HFFc6 (cell line): ENCODE data around the gene IFNLR1. TPM values are rescaled to one million over a fixed set of nuclear protein-coding genes. Genes with fewer than 3 reads are reported as not detected.
A peak's percentile ranks its signal among the peaks of the same experiment; 100 is the strongest.

Experiments used
- DNase-seq: peaks from one replicate; pipeline ENCODE4 v3.0.0-alpha.2; 2018
- H3K27ac Mint-ChIP-seq: 2 replicates; pipeline ENCODE4 v1.8.0; 2020; ENCODE audit warnings: mild to moderate bottlenecking, mixed read lengths
- H3K27me3 Mint-ChIP-seq: 2 replicates; pipeline ENCODE4 v1.8.0; 2021; ENCODE audit warnings: mild to moderate bottlenecking, moderate library complexity, mixed read lengths; ENCODE audit not compliant: insufficient read depth
- H3K36me3 Mint-ChIP-seq: 2 replicates; pipeline ENCODE4 v1.8.0; 2021; ENCODE audit warnings: low read depth, mixed read lengths
- H3K4me1 Mint-ChIP-seq: 2 replicates; pipeline ENCODE4 v1.8.0; 2020; ENCODE audit warnings: low read depth, mixed read lengths
- H3K4me3 Mint-ChIP-seq: 2 replicates; pipeline ENCODE4 v1.8.0; 2020; ENCODE audit warnings: mild to moderate bottlenecking, moderate library complexity, mixed read lengths
- H3K9me3 Mint-ChIP-seq: 2 replicates; pipeline ENCODE4 v1.8.0; 2020; ENCODE audit warnings: mild to moderate bottlenecking, mixed read lengths
- total RNA-seq, 6 experiments: library from RNA; stranded (reverse); fragmentation: NEBNext Ultra II Directional; extraction: Animal tissue kit (Norgen Biotek cat#: 25700); gene quantifications; 2 replicates in 1 of 6; 3 replicates in 5 of 6; pipeline ENCODE4 v1.2.3, GENCODE V29; 2021
- TF ChIP-seq, protein P1 (sequence below): fragments of 200-600 bp; sonication (generic); IDR thresholded peaks from 2 replicates; pipeline ENCODE4 v1.5.0; 2021; ENCODE audit warnings: antibody characterized with exemption, mild to moderate bottlenecking

The IFNLR1 gene
- total RNA-seq, 6 experiments from 2014 or later: not detected

DNA sequence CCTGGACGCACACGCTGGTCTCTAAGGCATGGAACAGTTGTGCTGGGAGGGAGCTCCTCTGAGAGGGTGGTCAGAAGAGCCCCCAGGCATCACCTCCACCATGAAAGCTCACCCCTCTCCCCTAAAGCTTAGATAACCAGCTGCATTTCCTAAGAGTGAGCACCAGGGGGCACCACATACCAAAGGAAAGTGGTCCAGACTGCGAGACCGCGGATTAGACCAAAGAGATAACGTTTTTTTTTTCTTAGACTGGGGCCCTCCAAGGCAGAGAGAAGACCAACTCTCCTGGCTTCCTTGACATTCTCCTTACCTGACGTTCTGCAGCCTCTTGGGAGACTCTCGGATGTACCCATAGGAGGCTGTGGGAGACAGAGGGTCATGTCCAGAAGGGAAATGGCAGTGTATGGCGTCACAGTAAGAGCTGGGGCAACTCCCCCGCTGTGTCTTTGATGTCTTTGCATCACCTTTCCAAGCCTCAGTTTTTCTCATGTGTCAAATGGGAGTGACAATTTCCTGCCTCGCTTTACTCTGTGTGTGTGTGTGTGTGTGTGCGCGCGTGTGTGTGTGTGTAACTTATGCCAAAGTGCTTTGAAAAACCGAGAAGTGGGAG, 12.3 kb upstream of the IFNLR1 start:
- H3K9me3 Mint-ChIP-seq: no peaks in the 10 kb centered on the region
- H3K4me3 Mint-ChIP-seq: peak overlapping the region; percentile 34; the same call in 1 of the 2 replicates
- H3K36me3 Mint-ChIP-seq: no peaks in the 10 kb centered on the region
- H3K27me3 Mint-ChIP-seq: peaks cover 5% of the 10 kb centered on the region
- no peak overlapping the region for H3K27ac Mint-ChIP-seq
- DNase-seq: peak; percentile 41
- peaks cover 25% of the 10 kb centered on the region for H3K4me1 Mint-ChIP-seq
- TF ChIP-seq, protein P1, sequence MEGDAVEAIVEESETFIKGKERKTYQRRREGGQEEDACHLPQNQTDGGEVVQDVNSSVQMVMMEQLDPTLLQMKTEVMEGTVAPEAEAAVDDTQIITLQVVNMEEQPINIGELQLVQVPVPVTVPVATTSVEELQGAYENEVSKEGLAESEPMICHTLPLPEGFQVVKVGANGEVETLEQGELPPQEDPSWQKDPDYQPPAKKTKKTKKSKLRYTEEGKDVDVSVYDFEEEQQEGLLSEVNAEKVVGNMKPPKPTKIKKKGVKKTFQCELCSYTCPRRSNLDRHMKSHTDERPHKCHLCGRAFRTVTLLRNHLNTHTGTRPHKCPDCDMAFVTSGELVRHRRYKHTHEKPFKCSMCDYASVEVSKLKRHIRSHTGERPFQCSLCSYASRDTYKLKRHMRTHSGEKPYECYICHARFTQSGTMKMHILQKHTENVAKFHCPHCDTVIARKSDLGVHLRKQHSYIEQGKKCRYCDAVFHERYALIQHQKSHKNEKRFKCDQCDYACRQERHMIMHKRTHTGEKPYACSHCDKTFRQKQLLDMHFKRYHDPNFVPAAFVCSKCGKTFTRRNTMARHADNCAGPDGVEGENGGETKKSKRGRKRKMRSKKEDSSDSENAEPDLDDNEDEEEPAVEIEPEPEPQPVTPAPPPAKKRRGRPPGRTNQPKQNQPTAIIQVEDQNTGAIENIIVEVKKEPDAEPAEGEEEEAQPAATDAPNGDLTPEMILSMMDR: peak; percentile 95

DNA sequence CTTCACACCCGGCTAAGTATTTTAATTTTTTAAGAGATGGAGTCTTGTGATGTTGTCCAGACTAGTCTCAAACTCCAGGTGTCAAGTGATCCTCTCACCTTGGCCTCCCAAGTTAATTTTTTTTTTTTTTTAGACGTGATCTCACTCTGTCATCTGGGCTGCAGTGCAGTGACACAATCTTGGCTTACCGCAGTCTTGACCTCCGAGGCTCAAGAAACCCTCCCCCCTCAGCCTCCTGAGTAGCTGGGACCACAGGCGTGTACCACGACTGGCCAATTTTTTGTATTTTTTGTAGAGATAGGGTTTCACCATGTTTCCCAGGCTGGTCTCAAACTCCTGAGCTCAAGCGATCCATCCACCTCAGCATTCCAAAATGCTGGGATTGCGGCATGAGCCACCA, 11.7 kb upstream of the IFNLR1 start:
- Mint-ChIP-seq H3K36me3 (no peaks in the 10 kb centered on the region), H3K9me3 (no peaks in the 10 kb centered on the region), H3K4me3 (no peak overlapping the region), H3K27me3 (peaks cover 5% of the 10 kb centered on the region), H3K4me1 (peaks cover 25% of the 10 kb centered on the region), H3K27ac (no peak overlapping the region)
- TF ChIP-seq, protein P1: no peak
- no peak for DNase-seq

DNA sequence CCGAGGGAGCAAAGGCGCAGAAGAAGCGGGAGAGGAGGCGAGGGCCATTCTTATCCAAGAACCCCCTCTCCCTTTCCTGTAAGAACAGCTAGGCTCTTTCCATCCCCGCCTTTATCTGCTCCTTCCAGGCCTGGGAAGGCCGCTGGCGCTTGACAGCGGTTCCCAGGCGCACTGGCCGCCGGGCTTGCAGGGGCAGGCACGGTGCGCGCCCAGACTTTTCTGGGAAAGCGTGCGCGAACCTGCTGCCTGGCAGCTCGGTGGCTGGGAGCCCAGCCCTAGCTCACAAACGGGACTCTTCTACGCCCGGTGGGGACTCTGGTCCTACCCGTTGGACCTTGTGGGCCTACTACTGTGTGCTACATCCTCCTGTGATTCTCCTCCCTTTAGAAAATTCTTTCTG, 8.8 kb upstream of the IFNLR1 start:
- Mint-ChIP-seq H3K36me3 (no peaks in the 10 kb centered on the region), H3K9me3 (no peaks in the 10 kb centered on the region), H3K27me3 (peaks cover 8% of the 10 kb centered on the region), H3K4me1 (peaks cover 39% of the 10 kb centered on the region), H3K27ac (no peak overlapping the region), H3K4me3 (no peak overlapping the region)
- DNase-seq: no peak
- TF ChIP-seq, protein P1: no peak

DNA sequence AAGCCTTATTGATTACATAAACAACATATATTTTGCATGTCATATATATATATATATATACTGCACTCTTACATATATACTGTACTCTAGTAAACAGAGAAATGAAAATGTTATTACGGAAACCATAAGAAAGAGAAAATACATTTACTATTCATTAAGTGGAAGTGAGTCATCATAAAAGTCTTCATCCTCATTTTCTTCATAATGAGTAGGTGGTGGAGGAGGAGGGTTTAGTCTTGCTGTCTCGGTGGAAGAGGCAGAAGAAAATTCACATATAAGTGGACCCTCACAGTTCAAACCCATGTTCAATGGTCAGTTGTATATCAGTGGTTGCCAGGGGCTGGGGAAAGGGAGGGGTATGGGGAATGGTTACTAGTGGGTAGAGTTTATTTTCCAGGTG, 8.0 kb upstream of the IFNLR1 start:
- H3K27me3 Mint-ChIP-seq: peaks cover 8% of the 10 kb centered on the region
- DNase-seq: no peak
- no peaks in the 10 kb centered on the region for H3K36me3 Mint-ChIP-seq
- H3K4me3 Mint-ChIP-seq: no peak overlapping the region
- H3K27ac Mint-ChIP-seq: no peak overlapping the region
- no peaks in the 10 kb centered on the region for H3K9me3 Mint-ChIP-seq
- peaks cover 43% of the 10 kb centered on the region for H3K4me1 Mint-ChIP-seq
- TF ChIP-seq, protein P1: no peak

DNA sequence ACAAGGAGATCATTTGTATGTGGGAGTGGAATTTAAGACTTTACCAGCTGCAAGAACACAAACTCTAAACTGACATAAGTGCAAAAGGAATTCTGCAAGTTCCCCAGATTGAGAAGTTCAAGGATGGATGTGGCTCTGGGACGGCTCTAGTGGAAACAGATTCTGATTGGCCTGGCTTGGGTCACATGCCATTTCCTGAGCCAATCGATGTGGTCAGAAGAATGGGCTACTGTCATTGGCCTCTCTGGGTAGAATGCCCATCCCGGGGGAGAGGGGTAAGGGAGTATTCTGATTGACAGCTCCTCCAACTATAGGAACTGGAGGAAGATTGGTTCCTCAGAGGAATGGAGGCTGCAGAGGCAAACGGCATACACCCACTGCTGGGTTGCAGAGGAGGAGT, 6.0 kb upstream of the IFNLR1 start:
- DNase-seq: no peak
- H3K36me3 Mint-ChIP-seq: no peaks in the 10 kb centered on the region
- TF ChIP-seq, protein P1: no peak
- no peak overlapping the region for H3K27ac Mint-ChIP-seq
- H3K4me1 Mint-ChIP-seq: peaks cover 43% of the 10 kb centered on the region
- peaks cover 11% of the 10 kb centered on the region for H3K27me3 Mint-ChIP-seq
- no peaks in the 10 kb centered on the region for H3K9me3 Mint-ChIP-seq
- H3K4me3 Mint-ChIP-seq: no peak overlapping the region
